ENCODE measurements around the gene SLC3A2. TPM values are rescaled to one million over a fixed set of nuclear protein-coding genes. Genes with fewer than 3 reads are reported as not detected.

SLC3A2 gene
- total and polyA plus RNA-seq, 2 of the 13 experiments (the other 11 are each of a cell fraction or from before 2014, with no cell fraction given), result 213 to 226 TPM

DNA sequence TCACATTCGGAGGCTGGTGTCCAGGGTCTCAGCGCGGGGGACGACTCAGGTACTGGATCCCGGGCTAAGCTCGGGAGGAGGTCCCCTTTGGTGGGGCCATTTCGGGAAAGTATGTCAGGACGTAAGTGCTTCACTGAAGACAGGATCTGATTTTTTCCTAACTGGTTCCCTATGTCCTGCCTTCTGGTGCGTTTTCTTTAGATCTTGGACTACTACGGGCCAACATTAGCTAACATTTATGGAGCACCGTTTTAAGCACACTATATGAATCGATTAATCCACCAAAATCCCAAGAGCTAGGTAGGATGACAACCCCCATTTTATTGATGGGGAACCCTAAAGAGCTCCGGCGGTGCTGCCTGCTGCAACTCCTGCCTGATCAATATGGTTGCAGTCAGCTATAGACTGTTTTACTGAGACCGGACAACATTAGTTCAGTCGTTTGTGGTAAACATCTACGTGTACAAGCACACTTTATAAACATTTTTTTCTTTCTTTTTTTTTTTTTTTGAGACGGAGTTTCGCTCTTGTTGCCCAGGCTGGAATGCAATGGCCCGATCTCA lies 24.3 kb upstream of the SLC3A2 start (continued):
- TF ChIP-seq, protein P1, sequence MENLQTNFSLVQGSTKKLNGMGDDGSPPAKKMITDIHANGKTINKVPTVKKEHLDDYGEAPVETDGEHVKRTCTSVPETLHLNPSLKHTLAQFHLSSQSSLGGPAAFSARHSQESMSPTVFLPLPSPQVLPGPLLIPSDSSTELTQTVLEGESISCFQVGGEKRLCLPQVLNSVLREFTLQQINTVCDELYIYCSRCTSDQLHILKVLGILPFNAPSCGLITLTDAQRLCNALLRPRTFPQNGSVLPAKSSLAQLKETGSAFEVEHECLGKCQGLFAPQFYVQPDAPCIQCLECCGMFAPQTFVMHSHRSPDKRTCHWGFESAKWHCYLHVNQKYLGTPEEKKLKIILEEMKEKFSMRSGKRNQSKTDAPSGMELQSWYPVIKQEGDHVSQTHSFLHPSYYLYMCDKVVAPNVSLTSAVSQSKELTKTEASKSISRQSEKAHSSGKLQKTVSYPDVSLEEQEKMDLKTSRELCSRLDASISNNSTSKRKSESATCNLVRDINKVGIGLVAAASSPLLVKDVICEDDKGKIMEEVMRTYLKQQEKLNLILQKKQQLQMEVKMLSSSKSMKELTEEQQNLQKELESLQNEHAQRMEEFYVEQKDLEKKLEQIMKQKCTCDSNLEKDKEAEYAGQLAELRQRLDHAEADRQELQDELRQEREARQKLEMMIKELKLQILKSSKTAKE (CRISPR knock-in tag; IDR thresholded peaks at IDR 0.05; ENCODE audit: borderline replicate concordance), result no peak
- TF ChIP-seq CCAR2 (optimal IDR thresholded peaks at IDR 0.05; ENCODE audit: low read depth, low read length) (no peak), TP53 (CRISPR knock-in tag; conservative IDR thresholded peaks at IDR 0.05) (no peak; the same call in 1 of the 2 replicates), ZNF230 (CRISPR knock-in tag; IDR thresholded peaks at IDR 0.05) (no peak), SNAI1 (CRISPR knock-in tag; IDR thresholded peaks at IDR 0.05; ENCODE audit: borderline replicate concordance) (no peak; the same call in 1 of the 2 replicates), GABPB1 (CRISPR knock-in tag; IDR thresholded peaks at IDR 0.05) (no peak), KDM3A (CRISPR knock-in tag; IDR thresholded peaks at IDR 0.05; ENCODE audit: low read depth) (no peak), PAX8 (CRISPR knock-in tag; IDR thresholded peaks at IDR 0.05; ENCODE audit: borderline replicate concordance) (no peak), NFE2L1 (CRISPR knock-in tag; IDR thresholded peaks at IDR 0.05; ENCODE audit: borderline replicate concordance) (no peak), ZSCAN30 (CRISPR knock-in tag; IDR thresholded peaks at IDR 0.05) (no peak), SMAD1 (CRISPR knock-in tag; IDR thresholded peaks at IDR 0.05; ENCODE audit: borderline replicate concordance, low read depth) (no peak), HNRNPK (IDR thresholded peaks at IDR 0.05; ENCODE audit: low read depth, low read length, poor library complexity, severe bottlenecking) (no peak), ZNF235 (CRISPR knock-in tag; IDR thresholded peaks at IDR 0.05; ENCODE audit: borderline replicate concordance) (no peak), MAF1 (CRISPR knock-in tag; IDR thresholded peaks at IDR 0.05; ENCODE audit: borderline replicate concordance) (no peak), HNF4G (IDR thresholded peaks at IDR 0.05; ENCODE audit: borderline replicate concordance, low read depth, low read length) (no peak), HNF4G (CRISPR knock-in tag; IDR thresholded peaks at IDR 0.05; ENCODE audit: borderline replicate concordance, low read depth) (no peak), ZSCAN22 (CRISPR knock-in tag; IDR thresholded peaks at IDR 0.05) (no peak), ZNF878 (CRISPR knock-in tag; IDR thresholded peaks at IDR 0.05) (0 out of 2 replicates have a peak, but pooled peaks have one; percentile 7), MBD4 (IDR thresholded peaks at IDR 0.05; ENCODE audit: borderline replicate concordance, low read length) (no peak), ZNF674 (CRISPR knock-in tag; IDR thresholded peaks at IDR 0.05; ENCODE audit: low read depth) (no peak), ATAD3A (CRISPR knock-in tag; IDR thresholded peaks at IDR 0.05) (no peak)
- TF ChIP-seq, protein P2, sequence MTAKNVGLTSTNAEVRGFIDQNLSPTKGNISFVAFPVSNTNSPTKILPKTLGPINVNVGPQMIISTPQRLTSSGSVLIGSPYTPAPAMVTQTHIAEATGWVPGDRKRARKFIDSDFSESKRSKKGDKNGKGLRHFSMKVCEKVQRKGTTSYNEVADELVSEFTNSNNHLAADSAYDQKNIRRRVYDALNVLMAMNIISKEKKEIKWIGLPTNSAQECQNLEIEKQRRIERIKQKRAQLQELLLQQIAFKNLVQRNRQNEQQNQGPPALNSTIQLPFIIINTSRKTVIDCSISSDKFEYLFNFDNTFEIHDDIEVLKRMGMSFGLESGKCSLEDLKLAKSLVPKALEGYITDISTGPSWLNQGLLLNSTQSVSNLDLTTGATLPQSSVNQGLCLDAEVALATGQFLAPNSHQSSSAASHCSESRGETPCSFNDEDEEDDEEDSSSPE (CRISPR knock-in tag; IDR thresholded peaks at IDR 0.05), result no peak
- TF ChIP-seq, protein P3, sequence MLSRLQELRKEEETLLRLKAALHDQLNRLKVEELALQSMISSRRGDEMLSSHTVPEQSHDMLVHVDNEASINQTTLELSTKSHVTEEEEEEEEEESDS (CRISPR knock-in tag; IDR thresholded peaks at IDR 0.05; ENCODE audit: borderline replicate concordance), result no peak
- TF ChIP-seq, protein P4, sequence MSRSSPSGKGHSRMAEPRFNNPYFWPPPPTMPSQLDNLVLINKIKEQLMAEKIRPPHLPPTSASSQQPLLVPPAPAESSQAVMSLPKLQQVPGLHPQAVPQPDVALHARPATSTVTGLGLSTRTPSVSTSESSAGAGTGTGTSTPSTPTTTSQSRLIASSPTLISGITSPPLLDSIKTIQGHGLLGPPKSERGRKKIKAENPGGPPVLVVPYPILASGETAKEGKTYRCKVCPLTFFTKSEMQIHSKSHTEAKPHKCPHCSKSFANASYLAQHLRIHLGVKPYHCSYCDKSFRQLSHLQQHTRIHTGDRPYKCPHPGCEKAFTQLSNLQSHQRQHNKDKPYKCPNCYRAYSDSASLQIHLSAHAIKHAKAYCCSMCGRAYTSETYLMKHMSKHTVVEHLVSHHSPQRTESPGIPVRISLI (CRISPR knock-in tag; IDR thresholded peaks at IDR 0.05; ENCODE audit: borderline replicate concordance), result 0 out of 2 replicates have a peak, but pooled peaks have one; percentile 4
